Measurements from ENCODE around the gene AFAP1.

DNA sequence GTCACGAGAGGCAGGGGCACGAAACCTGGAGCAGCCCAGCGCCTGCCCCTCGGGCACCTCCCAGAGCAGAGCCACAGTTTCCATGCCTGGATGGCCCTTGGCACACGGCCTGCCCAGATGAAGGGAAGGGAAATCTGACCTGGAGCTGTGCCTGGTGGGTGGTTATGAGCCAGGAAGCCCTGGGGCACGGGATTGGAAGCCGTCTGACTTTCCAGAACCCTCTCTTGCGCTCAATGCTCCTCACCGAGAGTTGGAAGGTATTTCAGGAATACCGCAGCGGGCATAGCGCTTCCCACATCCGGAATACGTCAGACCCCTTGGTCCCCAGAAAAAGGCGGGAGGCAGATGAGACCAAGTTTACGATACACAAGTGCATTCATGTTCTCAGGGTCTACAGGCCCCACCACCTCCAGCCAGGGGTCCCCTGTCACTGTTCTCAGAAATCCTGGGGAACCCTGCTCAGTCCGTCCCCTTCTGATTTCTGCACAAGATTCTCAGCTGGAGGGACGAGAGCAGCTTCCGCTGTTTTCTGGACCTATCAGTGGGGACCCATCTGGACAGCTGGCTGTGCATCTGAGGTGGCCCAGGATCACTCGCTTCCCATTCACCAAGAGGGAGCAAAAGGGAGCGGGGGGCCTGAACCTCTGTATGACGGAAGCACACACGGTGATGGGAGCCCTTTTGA is 172.9 kb downstream of the AFAP1 start:
- TF ChIP-seq, protein P1, sequence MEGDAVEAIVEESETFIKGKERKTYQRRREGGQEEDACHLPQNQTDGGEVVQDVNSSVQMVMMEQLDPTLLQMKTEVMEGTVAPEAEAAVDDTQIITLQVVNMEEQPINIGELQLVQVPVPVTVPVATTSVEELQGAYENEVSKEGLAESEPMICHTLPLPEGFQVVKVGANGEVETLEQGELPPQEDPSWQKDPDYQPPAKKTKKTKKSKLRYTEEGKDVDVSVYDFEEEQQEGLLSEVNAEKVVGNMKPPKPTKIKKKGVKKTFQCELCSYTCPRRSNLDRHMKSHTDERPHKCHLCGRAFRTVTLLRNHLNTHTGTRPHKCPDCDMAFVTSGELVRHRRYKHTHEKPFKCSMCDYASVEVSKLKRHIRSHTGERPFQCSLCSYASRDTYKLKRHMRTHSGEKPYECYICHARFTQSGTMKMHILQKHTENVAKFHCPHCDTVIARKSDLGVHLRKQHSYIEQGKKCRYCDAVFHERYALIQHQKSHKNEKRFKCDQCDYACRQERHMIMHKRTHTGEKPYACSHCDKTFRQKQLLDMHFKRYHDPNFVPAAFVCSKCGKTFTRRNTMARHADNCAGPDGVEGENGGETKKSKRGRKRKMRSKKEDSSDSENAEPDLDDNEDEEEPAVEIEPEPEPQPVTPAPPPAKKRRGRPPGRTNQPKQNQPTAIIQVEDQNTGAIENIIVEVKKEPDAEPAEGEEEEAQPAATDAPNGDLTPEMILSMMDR (tag by site-specific recombination; IDR thresholded peaks at IDR 0.05): no peak
- TF ChIP-seq, protein P2, sequence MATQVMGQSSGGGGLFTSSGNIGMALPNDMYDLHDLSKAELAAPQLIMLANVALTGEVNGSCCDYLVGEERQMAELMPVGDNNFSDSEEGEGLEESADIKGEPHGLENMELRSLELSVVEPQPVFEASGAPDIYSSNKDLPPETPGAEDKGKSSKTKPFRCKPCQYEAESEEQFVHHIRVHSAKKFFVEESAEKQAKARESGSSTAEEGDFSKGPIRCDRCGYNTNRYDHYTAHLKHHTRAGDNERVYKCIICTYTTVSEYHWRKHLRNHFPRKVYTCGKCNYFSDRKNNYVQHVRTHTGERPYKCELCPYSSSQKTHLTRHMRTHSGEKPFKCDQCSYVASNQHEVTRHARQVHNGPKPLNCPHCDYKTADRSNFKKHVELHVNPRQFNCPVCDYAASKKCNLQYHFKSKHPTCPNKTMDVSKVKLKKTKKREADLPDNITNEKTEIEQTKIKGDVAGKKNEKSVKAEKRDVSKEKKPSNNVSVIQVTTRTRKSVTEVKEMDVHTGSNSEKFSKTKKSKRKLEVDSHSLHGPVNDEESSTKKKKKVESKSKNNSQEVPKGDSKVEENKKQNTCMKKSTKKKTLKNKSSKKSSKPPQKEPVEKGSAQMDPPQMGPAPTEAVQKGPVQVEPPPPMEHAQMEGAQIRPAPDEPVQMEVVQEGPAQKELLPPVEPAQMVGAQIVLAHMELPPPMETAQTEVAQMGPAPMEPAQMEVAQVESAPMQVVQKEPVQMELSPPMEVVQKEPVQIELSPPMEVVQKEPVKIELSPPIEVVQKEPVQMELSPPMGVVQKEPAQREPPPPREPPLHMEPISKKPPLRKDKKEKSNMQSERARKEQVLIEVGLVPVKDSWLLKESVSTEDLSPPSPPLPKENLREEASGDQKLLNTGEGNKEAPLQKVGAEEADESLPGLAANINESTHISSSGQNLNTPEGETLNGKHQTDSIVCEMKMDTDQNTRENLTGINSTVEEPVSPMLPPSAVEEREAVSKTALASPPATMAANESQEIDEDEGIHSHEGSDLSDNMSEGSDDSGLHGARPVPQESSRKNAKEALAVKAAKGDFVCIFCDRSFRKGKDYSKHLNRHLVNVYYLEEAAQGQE (tag by site-specific recombination; IDR thresholded peaks at IDR 0.05): no peak
- TF ChIP-seq KLF16 (tag by site-specific recombination; IDR thresholded peaks at IDR 0.05) (no peak), KLF9 (tag by site-specific recombination; IDR thresholded peaks at IDR 0.05; ENCODE audit: low read depth) (no peak), TRIM28 (IDR thresholded peaks at IDR 0.05; ENCODE audit: borderline replicate concordance, low read length) (no peak), ZNF785 (tag by site-specific recombination; IDR thresholded peaks at IDR 0.05) (no peak), ZNF274 (IDR thresholded peaks at IDR 0.05; ENCODE audit: low read length) (no peak), ZNF274 (tag by site-specific recombination; IDR thresholded peaks at IDR 0.05; ENCODE audit: borderline replicate concordance) (no peak), ZNF548 (tag by site-specific recombination; IDR thresholded peaks at IDR 0.05) (no peak)
- TF ChIP-seq, protein P3, sequence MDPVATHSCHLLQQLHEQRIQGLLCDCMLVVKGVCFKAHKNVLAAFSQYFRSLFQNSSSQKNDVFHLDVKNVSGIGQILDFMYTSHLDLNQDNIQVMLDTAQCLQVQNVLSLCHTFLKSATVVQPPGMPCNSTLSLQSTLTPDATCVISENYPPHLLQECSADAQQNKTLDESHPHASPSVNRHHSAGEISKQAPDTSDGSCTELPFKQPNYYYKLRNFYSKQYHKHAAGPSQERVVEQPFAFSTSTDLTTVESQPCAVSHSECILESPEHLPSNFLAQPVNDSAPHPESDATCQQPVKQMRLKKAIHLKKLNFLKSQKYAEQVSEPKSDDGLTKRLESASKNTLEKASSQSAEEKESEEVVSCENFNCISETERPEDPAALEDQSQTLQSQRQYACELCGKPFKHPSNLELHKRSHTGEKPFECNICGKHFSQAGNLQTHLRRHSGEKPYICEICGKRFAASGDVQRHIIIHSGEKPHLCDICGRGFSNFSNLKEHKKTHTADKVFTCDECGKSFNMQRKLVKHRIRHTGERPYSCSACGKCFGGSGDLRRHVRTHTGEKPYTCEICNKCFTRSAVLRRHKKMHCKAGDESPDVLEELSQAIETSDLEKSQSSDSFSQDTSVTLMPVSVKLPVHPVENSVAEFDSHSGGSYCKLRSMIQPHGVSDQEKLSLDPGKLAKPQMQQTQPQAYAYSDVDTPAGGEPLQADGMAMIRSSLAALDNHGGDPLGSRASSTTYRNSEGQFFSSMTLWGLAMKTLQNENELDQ (tag by site-specific recombination; IDR thresholded peaks at IDR 0.05; ENCODE audit: low read depth): no peak
